ENCODE results near the gene BCHE. TPM values are rescaled to one million over a fixed set of nuclear protein-coding genes. Genes with fewer than 3 reads are reported as not detected.

Gene BCHE
- total RNA-seq, 4 donors from 2014 or later, result 0.44 to 6.6 (median 1.6) TPM

DNA sequence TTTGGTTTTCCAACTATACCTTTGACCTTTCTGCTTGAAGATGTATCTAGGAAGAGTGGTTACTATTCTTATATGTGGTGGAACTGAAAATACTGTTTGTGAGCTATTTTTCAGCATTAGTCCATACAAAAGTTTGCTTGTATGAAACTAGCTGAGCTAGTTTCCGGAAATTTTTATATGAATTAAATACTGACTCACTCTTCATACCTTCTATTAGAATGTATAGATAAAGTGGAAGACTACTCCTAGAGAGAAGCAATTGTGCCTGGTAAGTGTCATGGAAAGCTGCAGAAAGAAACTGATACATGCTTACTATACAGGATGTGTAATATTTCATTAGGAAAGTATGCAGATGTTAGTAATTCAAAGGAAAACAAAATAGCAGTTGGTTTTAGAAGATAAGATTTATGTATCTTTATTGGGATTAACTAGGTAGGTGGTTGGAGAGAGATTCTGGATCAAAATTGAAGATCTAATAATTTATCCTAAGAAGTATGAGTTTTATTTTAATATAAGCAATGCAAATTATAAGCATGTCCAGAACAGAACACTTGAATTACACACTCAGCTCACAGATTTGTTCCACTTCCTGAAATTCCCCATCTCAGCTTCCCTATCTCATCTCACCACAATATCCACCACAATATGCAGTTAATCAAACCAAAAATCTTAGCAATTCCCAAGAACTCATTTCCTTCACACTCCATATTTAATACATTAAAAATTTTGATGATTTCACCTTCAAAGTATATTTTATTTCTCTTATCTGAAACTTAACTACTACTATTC, 82.8 kb downstream of the BCHE start:
- Histone ChIP-seq H3K36me3 (no peaks in the 10 kb centered on the region), H3K9me3 (peaks cover 3% of the 10 kb centered on the region), H3K27ac (no peak overlapping the region), H3K27me3 (no peaks in the 10 kb centered on the region), H3K4me3 (replicated peaks in 1 of 3) (no peak overlapping the region), H3K4me1 (no peaks in the 10 kb centered on the region)
- no peak for TF ChIP-seq POLR2A (IDR thresholded peaks at IDR 0.05)
- no peak for TF ChIP-seq CTCF (IDR thresholded peaks at IDR 0.05)
- intact Hi-C loops (cut with DNase I), result no loop called here
- DNase-seq, result no peak
- WGBS, 2 donors, result 40 to 49% methylated on average over 1 of the region's 1 CpG

- intact Hi-C loops (cut with DNase I), result no loop called here
- DNase-seq, result no peak
- TF ChIP-seq CTCF (IDR thresholded peaks at IDR 0.05), result no peak
- TF ChIP-seq POLR2A (IDR thresholded peaks at IDR 0.05), result no peak
Measured at GRCh38 chr3:165753560-165753959, 83.7 kb downstream of the BCHE start.

DNA sequence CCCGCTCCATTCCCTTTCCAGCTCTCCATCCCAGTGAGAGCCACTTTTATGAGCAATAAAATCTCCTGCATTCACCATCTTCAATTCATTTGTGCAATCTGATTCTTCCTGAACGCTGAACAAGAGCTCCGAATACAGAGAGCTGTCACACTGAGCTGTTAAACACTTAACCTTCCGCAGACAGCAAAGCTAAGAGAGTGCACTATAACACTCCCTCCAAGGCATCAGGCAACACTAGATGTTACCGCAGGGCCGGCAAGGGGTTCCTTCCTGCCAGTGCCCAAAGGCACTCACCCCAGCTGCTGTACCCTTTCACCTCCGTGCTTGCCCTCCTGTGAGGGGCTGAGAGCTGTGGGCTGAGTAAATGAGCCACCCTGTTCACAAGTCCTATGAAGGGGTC, 85.6 kb downstream of the BCHE start:
- Histone ChIP-seq H3K36me3 (no peaks in the 10 kb centered on the region), H3K9me3 (no peaks in the 10 kb centered on the region), H3K27me3 (no peaks in the 10 kb centered on the region), H3K4me1 (no peaks in the 10 kb centered on the region), H3K4me3 (replicated peaks in 1 of 3) (no peak overlapping the region), H3K27ac (no peak overlapping the region)
- WGBS, 2 donors, result 69 to 81% methylated on average over 7 of the region's 7 CpGs
- TF ChIP-seq POLR2A (IDR thresholded peaks at IDR 0.05), result no peak
- no peak for TF ChIP-seq CTCF (IDR thresholded peaks at IDR 0.05)
- intact Hi-C loops (cut with DNase I), result no loop called here
- no peak for DNase-seq

More at GRCh38 chr3:165753560-165753959, 83.7 kb downstream of the BCHE start:
- Histone ChIP-seq H3K36me3 (no peaks in the 10 kb centered on the region), H3K27me3 (no peaks in the 10 kb centered on the region), H3K27ac (no peak overlapping the region), H3K4me1 (no peaks in the 10 kb centered on the region), H3K9me3 (peaks cover 3% of the 10 kb centered on the region), H3K4me3 (replicated peaks in 1 of 3) (no peak overlapping the region)

GRCh38 chr3:165749821-165750220, 87.4 kb downstream of the BCHE start:
- H3K36me3 ChIP-seq, result no peaks in the 10 kb centered on the region
- H3K4me1 ChIP-seq, result no peaks in the 10 kb centered on the region
- no peak overlapping the region for H3K4me3 ChIP-seq (replicated peaks in 1 of 3)
- no peaks in the 10 kb centered on the region for H3K9me3 ChIP-seq
- intact Hi-C loops (cut with DNase I), result no loop called here
- TF ChIP-seq POLR2A (IDR thresholded peaks at IDR 0.05) (no peak), CTCF (IDR thresholded peaks at IDR 0.05) (no peak)
- H3K27me3 ChIP-seq, result no peaks in the 10 kb centered on the region
- no peak for DNase-seq
- no peak overlapping the region for H3K27ac ChIP-seq

- Histone ChIP-seq H3K9me3 (no peaks in the 10 kb centered on the region), H3K27me3 (no peaks in the 10 kb centered on the region), H3K27ac (no peak overlapping the region), H3K4me3 (replicated peaks in 1 of 3) (no peak overlapping the region), H3K36me3 (no peaks in the 10 kb centered on the region), H3K4me1 (no peaks in the 10 kb centered on the region)
- intact Hi-C loops (cut with DNase I), result no loop called here
- 91 to 93% methylated on average over 2 of the region's 2 CpGs for whole genome bisulfite sequencing, 2 donors
- TF ChIP-seq CTCF (IDR thresholded peaks at IDR 0.05) (no peak), POLR2A (IDR thresholded peaks at IDR 0.05) (no peak)
- no peak for DNase-seq
Measured at GRCh38 chr3:165749241-165749640, 88.0 kb downstream of the BCHE start.

Measured in thyroid gland (tissue), 4 donors.